ENCODE results near the gene PLA2G15. TPM values are rescaled to one million over a fixed set of nuclear protein-coding genes. Genes with fewer than 3 reads are reported as not detected.

PLA2G15 gene
- total and polyA plus RNA-seq, 2 of the 13 experiments (the other 11 are each of a cell fraction or from before 2014, with no cell fraction given), result 14.4 to 23.7 TPM

DNA sequence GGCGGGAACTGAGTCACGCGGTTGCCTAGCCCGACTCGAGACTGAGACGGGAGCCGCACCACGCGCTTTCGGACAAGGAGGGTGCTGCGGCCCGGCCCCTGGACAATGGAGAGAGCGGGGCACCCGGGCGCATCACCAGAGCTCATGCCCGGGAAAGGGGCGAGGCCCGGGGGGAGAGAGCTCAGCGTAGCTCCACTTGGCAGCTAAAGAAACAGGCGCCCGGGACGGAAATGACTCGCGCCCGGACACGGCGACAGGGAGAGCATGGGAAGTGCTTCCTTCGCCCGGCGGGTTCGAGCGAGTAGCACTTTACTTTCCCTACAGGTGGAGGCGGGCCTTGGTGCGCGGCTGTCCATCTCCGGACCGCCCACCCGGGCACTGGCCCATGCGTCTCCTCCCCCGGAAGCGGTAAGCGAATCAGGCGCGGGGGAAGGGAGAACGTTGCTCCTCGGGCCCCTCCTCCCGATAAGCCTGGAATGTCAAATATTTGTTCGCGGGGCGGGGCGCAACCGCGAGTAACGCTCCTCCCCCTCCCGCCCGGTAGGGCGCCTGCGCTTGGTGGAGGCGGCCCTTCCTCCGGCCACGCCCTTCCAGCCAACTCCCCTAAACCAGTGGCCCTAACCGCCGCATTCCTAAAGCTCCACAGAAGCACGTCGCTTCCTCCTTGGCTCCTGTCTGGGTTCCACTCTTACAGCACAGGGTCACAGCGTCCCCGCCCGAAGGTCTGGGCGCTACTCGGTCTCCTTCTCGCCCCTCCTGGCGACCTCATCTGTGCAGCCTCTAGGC, 7.7 kb upstream of the PLA2G15 start:
- Histone ChIP-seq H3K36me3 (replicated peaks in 1 of 2; ENCODE audit: control insufficient read depth in 1 of 2, insufficient read depth in 2 of 2, low read length in 2 of 2) (peaks cover 6 to 9% of the 10 kb centered on the region in 2 experiments), H3K4me2 (ENCODE audit: low read depth, low read length) (peak overlapping the region; percentile 99), H3K4me3 (replicated peaks in 1 of 3; ENCODE audit: insufficient read depth in 1 of 3, low read depth in 2 of 3, low read length in 3 of 3) (peak overlapping the region; percentile 66 to 94 (median 93)), H3K27me3 (ENCODE audit: control insufficient read depth in 1 of 2, insufficient read depth in 2 of 2, low read length in 2 of 2) (no peaks in the 10 kb centered on the region; a peak in 1 of 5 replicates), H4K20me1 (ENCODE audit: insufficient read depth, low read length) (peaks cover 20% of the 10 kb centered on the region), H3K9ac (ENCODE audit: insufficient read depth, low read depth, low read length) (peak overlapping the region; percentile 85), H2AFZ (ENCODE audit: low read length) (no peak overlapping the region), H3K79me2 (ENCODE audit: insufficient read depth, low read length) (peaks cover 29% of the 10 kb centered on the region), H3K27ac (ENCODE audit: extremely low read length, insufficient read depth, low read length) (peak overlapping the region; percentile 85), H3K9me3 (ENCODE audit: low read length) (no peaks in the 10 kb centered on the region), H3K4me1 (ENCODE audit: insufficient read depth, low read length) (peaks cover 38% of the 10 kb centered on the region)
- intact Hi-C loops (cut with micrococcal nuclease; ENCODE audit: unreplicated experiment), result loop anchor here (1.0 to 2.0 kb wide), 3 partner anchors 8 to 44 kb away; partner anchors contain the start of genes PLA2G15 and SLC7A6
- ATAC-seq (peak; percentile 71), FAIRE-seq (peak; percentile 96), DNase-seq (ENCODE audit: low spot score) (peak; percentile 98)
- in situ Hi-C loops (cut with HindIII; ENCODE audit: extremely low pct_ligation_motif_present, low pct_unique_long_range_greater_than_20kb), result loop anchor here (10.0 kb wide), 1 partner anchor 153 kb away; the partner anchor contains the start of gene NFATC3
- WGBS (ENCODE audit: low lambda C conversion rate), result 5% methylated on average over 63 of the region's 72 CpGs
- ChIA-PET POLR2A (interaction anchor here (0.6 to 5.6 kb wide), 28 partner anchors 8 to 1120 kb away, joined by 3 to 100 read pairs (median 6); partner anchors contain the start of genes DDX28, DUS2, NFATC3 and PLA2G15), CTCF (ENCODE audit: low intra/inter-chr PET ratio, low total read pairs) (no interaction called here)
- no TSS peak for BruUV-seq (replicated peaks)
- TF ChIP-seq ZSCAN29 (CRISPR knock-in tag; conservative IDR thresholded peaks at IDR 0.05) (0 out of 2 replicates have a peak, but pooled peaks have one; percentile 48), CHD4 (IDR thresholded peaks at IDR 0.05; ENCODE audit: borderline replicate concordance, low read length) (peak; percentile 41; the same call in 1 of the 2 replicates), ZNF264 (CRISPR knock-in tag; IDR thresholded peaks at IDR 0.05) (0 out of 2 replicates have a peak, but pooled peaks have one; percentile 37), KLF15 (CRISPR knock-in tag; IDR thresholded peaks at IDR 0.05; ENCODE audit: borderline replicate concordance) (peak; percentile 97; the same call in 1 of the 2 replicates), RAD51 (IDR thresholded peaks at IDR 0.05; ENCODE audit: borderline replicate concordance) (no peak), ZNF460 (CRISPR knock-in tag; IDR thresholded peaks at IDR 0.05; ENCODE audit: borderline replicate concordance) (no peak), NR2C2 (CRISPR knock-in tag; IDR thresholded peaks at IDR 0.05; ENCODE audit: borderline replicate concordance) (peak; percentile 82), ZNF7 (CRISPR knock-in tag; IDR thresholded peaks at IDR 0.05) (no peak), ZNF761 (CRISPR knock-in tag; conservative IDR thresholded peaks at IDR 0.05) (no peak), PHF8 (CRISPR knock-in tag; IDR thresholded peaks at IDR 0.05) (peak; percentile 56), TBX3 (IDR thresholded peaks at IDR 0.05; ENCODE audit: borderline replicate concordance) (peak; percentile 90), ZNF597 (CRISPR knock-in tag; IDR thresholded peaks at IDR 0.05) (no peak), ZNF10 (CRISPR knock-in tag; IDR thresholded peaks at IDR 0.05; ENCODE audit: borderline replicate concordance, low read depth) (no peak), KAT2B (IDR thresholded peaks at IDR 0.05; ENCODE audit: borderline replicate concordance, low read depth, low read length) (no peak), FOSL1 (CRISPR knock-in tag; IDR thresholded peaks at IDR 0.05; ENCODE audit: borderline replicate concordance) (peak; percentile 49; the same call in 1 of the 2 replicates)
- TF ChIP-seq, protein P1, sequence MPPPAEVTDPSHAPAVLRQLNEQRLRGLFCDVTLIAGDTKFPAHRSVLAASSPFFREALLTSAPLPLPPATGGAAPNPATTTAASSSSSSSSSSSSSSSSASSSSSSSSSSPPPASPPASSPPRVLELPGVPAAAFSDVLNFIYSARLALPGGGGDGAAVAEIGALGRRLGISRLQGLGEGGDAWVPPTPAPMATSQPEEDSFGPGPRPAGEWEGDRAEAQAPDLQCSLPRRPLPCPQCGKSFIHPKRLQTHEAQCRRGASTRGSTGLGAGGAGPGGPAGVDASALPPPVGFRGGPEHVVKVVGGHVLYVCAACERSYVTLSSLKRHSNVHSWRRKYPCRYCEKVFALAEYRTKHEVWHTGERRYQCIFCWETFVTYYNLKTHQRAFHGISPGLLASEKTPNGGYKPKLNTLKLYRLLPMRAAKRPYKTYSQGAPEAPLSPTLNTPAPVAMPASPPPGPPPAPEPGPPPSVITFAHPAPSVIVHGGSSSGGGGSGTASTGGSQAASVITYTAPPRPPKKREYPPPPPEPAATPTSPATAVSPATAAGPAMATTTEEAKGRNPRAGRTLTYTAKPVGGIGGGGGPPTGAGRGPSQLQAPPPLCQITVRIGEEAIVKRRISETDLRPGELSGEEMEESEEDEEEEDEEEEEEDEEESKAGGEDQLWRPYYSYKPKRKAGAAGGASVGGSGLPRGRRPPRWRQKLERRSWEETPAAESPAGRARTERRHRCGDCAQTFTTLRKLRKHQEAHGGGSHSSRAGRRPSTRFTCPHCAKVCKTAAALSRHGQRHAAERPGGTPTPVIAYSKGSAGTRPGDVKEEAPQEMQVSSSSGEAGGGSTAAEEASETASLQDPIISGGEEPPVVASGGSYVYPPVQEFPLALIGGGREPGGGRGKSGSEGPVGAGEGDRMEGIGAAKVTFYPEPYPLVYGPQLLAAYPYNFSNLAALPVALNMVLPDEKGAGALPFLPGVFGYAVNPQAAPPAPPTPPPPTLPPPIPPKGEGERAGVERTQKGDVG (CRISPR knock-in tag; IDR thresholded peaks at IDR 0.05; ENCODE audit: borderline replicate concordance), result peak; percentile 89
- TF ChIP-seq, protein P2, sequence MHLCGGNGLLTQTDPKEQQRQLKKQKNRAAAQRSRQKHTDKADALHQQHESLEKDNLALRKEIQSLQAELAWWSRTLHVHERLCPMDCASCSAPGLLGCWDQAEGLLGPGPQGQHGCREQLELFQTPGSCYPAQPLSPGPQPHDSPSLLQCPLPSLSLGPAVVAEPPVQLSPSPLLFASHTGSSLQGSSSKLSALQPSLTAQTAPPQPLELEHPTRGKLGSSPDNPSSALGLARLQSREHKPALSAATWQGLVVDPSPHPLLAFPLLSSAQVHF (CRISPR knock-in tag; IDR thresholded peaks at IDR 0.05), result 0 out of 2 replicates have a peak, but pooled peaks have one; percentile 79

Data from HepG2 (cell line).